GM19455 (cell line): ENCODE results near the gene SOBP.

Experiments
- ATAC-seq: cut with Tn5 transposase; IDR thresholded peaks from one replicate; pipeline ENCODE4 v1.9.1; 2021; ENCODE audit not compliant: unreplicated experiment

Gene SOBP

GRCh38 chr6:107709341-107709740, 219.4 kb downstream of the SOBP start:
- ATAC-seq = no peak
